Measurements from ENCODE around the gene ADGRD1.

The ADGRD1 gene

GRCh38 chr12:131155131-131155530, 201.4 kb downstream of the ADGRD1 start:
- no peak overlapping the region for H3K4me3 ChIP-seq (ENCODE audit: low read depth, low read length)

GRCh38 chr12:131157743-131158142, 204.0 kb downstream of the ADGRD1 start:
- TF ChIP-seq CTCF (IDR thresholded peaks at IDR 0.05; ENCODE audit: borderline replicate concordance, insufficient read depth, low read depth, low read length) = no peak
- no peak overlapping the region for H3K4me3 ChIP-seq (ENCODE audit: low read depth, low read length)

More at GRCh38 chr12:131155131-131155530, 201.4 kb downstream of the ADGRD1 start:
- no peak for TF ChIP-seq CTCF (IDR thresholded peaks at IDR 0.05; ENCODE audit: borderline replicate concordance, insufficient read depth, low read depth, low read length)

DNA sequence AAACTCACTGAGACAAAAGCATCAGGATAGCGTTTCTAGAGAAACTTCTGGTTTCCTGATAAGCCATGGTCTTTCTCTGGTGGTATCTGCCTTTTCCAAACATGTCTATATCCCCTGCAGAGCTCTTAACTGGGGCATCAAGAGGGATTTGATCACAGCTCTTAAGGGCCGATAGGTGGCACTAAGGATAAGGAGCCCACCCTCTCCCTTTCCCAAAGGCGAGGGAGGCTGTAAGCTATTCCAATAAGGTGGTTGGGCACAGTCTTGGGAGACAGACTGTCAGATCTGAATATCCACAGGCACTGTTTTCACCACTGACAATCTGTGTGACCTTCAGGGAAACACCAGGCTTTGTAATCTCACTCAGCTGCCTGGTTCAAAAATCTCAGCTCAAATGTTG, 206.0 kb downstream of the ADGRD1 start:
- TF ChIP-seq CTCF (IDR thresholded peaks at IDR 0.05; ENCODE audit: borderline replicate concordance, insufficient read depth, low read depth, low read length) = no peak
- no peak overlapping the region for H3K4me3 ChIP-seq (ENCODE audit: low read depth, low read length)

GRCh38 chr12:131162113-131162512, 208.4 kb downstream of the ADGRD1 start:
- no peak overlapping the region for H3K4me3 ChIP-seq (ENCODE audit: low read depth, low read length)
- TF ChIP-seq CTCF (IDR thresholded peaks at IDR 0.05; ENCODE audit: borderline replicate concordance, insufficient read depth, low read depth, low read length) = no peak

- no peak for TF ChIP-seq CTCF (IDR thresholded peaks at IDR 0.05; ENCODE audit: borderline replicate concordance, insufficient read depth, low read depth, low read length)
- H3K4me3 ChIP-seq (ENCODE audit: low read depth, low read length) = no peak overlapping the region
Measured at GRCh38 chr12:131163189-131163738, 209.6 kb downstream of the ADGRD1 start.

- TF ChIP-seq CTCF (IDR thresholded peaks at IDR 0.05; ENCODE audit: borderline replicate concordance, insufficient read depth, low read depth, low read length) = no peak
- H3K4me3 ChIP-seq (ENCODE audit: low read depth, low read length) = no peak overlapping the region
Measured at GRCh38 chr12:131164096-131164872, 210.6 kb downstream of the ADGRD1 start.

GRCh38 chr12:131166717-131167116, 213.0 kb downstream of the ADGRD1 start:
- no peak for TF ChIP-seq CTCF (IDR thresholded peaks at IDR 0.05; ENCODE audit: borderline replicate concordance, insufficient read depth, low read depth, low read length)
- no peak overlapping the region for H3K4me3 ChIP-seq (ENCODE audit: low read depth, low read length)

Data from GM12875 (cell line).